HG02763 (cell line): ENCODE data around the gene PLCB2.

ENCODE experiments used
- ATAC-seq: cut with Tn5 transposase; IDR thresholded peaks from one replicate; pipeline ENCODE4 v1.9.1; 2021; ENCODE audit warnings: mild to moderate bottlenecking, moderate library complexity; ENCODE audit not compliant: unreplicated experiment

PLCB2 gene

GRCh38 chr15:40342416-40343320 lies 34.9 kb upstream of the PLCB2 start:
- ATAC-seq = no peak

- ATAC-seq = no peak
These were observed 33.1 kb upstream of the PLCB2 start, which contains the start of gene CCDC9B for GRCh38 chr15:40340740-40341400. Gene CCDC9B (minus strand): TSS chr15:40340939. CDS start chr15:40340819, 120 bp downstream.

- no peak for ATAC-seq
These were observed 32.5 kb upstream of the PLCB2 start for GRCh38 chr15:40340038-40340739.

GRCh38 chr15:40339621-40339945 lies 31.8 kb upstream of the PLCB2 start:
- no peak for ATAC-seq

GRCh38 chr15:40338921-40339620 lies 31.3 kb upstream of the PLCB2 start:
- ATAC-seq = no peak

- ATAC-seq = no peak
These were observed 30.4 kb upstream of the PLCB2 start for GRCh38 chr15:40338041-40338657.

- no peak for ATAC-seq
These were observed 29.9 kb upstream of the PLCB2 start for GRCh38 chr15:40337597-40337996.

GRCh38 chr15:40336744-40337122 lies 29.0 kb upstream of the PLCB2 start:
- ATAC-seq = no peak

GRCh38 chr15:40335938-40336743 lies 28.4 kb upstream of the PLCB2 start:
- ATAC-seq = no peak

- no peak for ATAC-seq
These were observed 27.4 kb upstream of the PLCB2 start for GRCh38 chr15:40334941-40335795.

- ATAC-seq = no peak
These were observed 26.8 kb upstream of the PLCB2 start for GRCh38 chr15:40334541-40334940.

GRCh38 chr15:40333922-40334492 lies 26.3 kb upstream of the PLCB2 start:
- ATAC-seq = no peak

- ATAC-seq = no peak
These were observed 24.5 kb upstream of the PLCB2 start for GRCh38 chr15:40332113-40332781.

- no peak for ATAC-seq
These were observed 23.9 kb upstream of the PLCB2 start for GRCh38 chr15:40331637-40332036.

- ATAC-seq = no peak
These were observed 23.3 kb upstream of the PLCB2 start for GRCh38 chr15:40331026-40331425.

- ATAC-seq = no peak
These were observed 22.7 kb upstream of the PLCB2 start for GRCh38 chr15:40330368-40330836.

GRCh38 chr15:40329804-40330203 lies 22.1 kb upstream of the PLCB2 start:
- no peak for ATAC-seq

GRCh38 chr15:40328751-40329150 lies 21.0 kb upstream of the PLCB2 start:
- no peak for ATAC-seq
